Measurements from ENCODE around the gene MIOS. TPM values are rescaled to one million over a fixed set of nuclear protein-coding genes. Genes with fewer than 3 reads are reported as not detected.

Gene MIOS
- total and polyA plus RNA-seq, 2 experiments from 2014 or later: 24.0 to 50.8 TPM

GRCh38 chr7:7647495-7648036 lies 80.9 kb downstream of the MIOS start:
- no peak overlapping the region for H2AFZ ChIP-seq
- 76% methylated on average over 6 of the region's 6 CpGs for WGBS (ENCODE audit: low lambda C conversion rate, missing lambda C conversion rate)
- DNase-seq (ENCODE audit: low spot score): no peak
- no peak overlapping the region for H3K4me3 ChIP-seq
- no peaks in the 10 kb centered on the region for H3K4me1 ChIP-seq (ENCODE audit: insufficient read depth)
- H3K4me2 ChIP-seq: no peak overlapping the region
- no peaks in the 10 kb centered on the region for H3K9me3 ChIP-seq (ENCODE audit: low read depth)
- TF ChIP-seq CTCF (IDR thresholded peaks at IDR 0.05; ENCODE audit: poor library complexity) (no peak), EZH2 (IDR thresholded peaks at IDR 0.05; ENCODE audit: borderline replicate concordance) (no peak), EZH2phosphoT487 (IDR thresholded peaks at IDR 0.05; ENCODE audit: low read depth, severe bottlenecking, unreplicated experiment) (no peak)
- no peaks in the 10 kb centered on the region for H3K36me3 ChIP-seq (replicated peaks; ENCODE audit: insufficient read depth, low read depth)
- peaks cover 80% of the 10 kb centered on the region for H3K79me2 ChIP-seq
- no peaks in the 10 kb centered on the region for H4K20me1 ChIP-seq (ENCODE audit: insufficient read depth, poor library complexity, severe bottlenecking)
- H3K27ac ChIP-seq: no peak overlapping the region
- no peaks in the 10 kb centered on the region for H3K27me3 ChIP-seq
- no peaks in the 10 kb centered on the region for H3K9me2 ChIP-seq (replicated peaks; ENCODE audit: insufficient read depth)

- no peaks in the 10 kb centered on the region for H3K36me3 ChIP-seq (replicated peaks; ENCODE audit: insufficient read depth, low read depth)
- H3K79me2 ChIP-seq: peaks cover 79% of the 10 kb centered on the region
- no peaks in the 10 kb centered on the region for H3K27me3 ChIP-seq
- no peaks in the 10 kb centered on the region for H3K9me2 ChIP-seq (replicated peaks; ENCODE audit: insufficient read depth)
- WGBS (ENCODE audit: low lambda C conversion rate, missing lambda C conversion rate): 84% methylated on average over 2 of the region's 2 CpGs
- no peaks in the 10 kb centered on the region for H3K4me1 ChIP-seq (ENCODE audit: insufficient read depth)
- H3K4me3 ChIP-seq: no peak overlapping the region
- no peaks in the 10 kb centered on the region for H3K9me3 ChIP-seq (ENCODE audit: low read depth)
- H4K20me1 ChIP-seq (ENCODE audit: insufficient read depth, poor library complexity, severe bottlenecking): no peaks in the 10 kb centered on the region
- DNase-seq (ENCODE audit: low spot score): no peak
- no peak overlapping the region for H3K27ac ChIP-seq
- TF ChIP-seq EZH2phosphoT487 (IDR thresholded peaks at IDR 0.05; ENCODE audit: low read depth, severe bottlenecking, unreplicated experiment) (no peak), CTCF (IDR thresholded peaks at IDR 0.05; ENCODE audit: poor library complexity) (no peak), EZH2 (IDR thresholded peaks at IDR 0.05; ENCODE audit: borderline replicate concordance) (no peak)
- no peak overlapping the region for H2AFZ ChIP-seq
- no peak overlapping the region for H3K4me2 ChIP-seq
Observed at GRCh38 chr7:7650682-7651206, 84.1 kb downstream of the MIOS start.

GRCh38 chr7:7651479-7651878 lies 84.8 kb downstream of the MIOS start:
- Histone ChIP-seq H3K9me2 (replicated peaks; ENCODE audit: insufficient read depth) (no peaks in the 10 kb centered on the region), H2AFZ (no peak overlapping the region), H3K9me3 (ENCODE audit: low read depth) (no peaks in the 10 kb centered on the region), H4K20me1 (ENCODE audit: insufficient read depth, poor library complexity, severe bottlenecking) (no peaks in the 10 kb centered on the region), H3K4me2 (no peak overlapping the region), H3K27ac (no peak overlapping the region), H3K4me1 (ENCODE audit: insufficient read depth) (no peaks in the 10 kb centered on the region), H3K79me2 (peaks cover 79% of the 10 kb centered on the region), H3K4me3 (no peak overlapping the region), H3K36me3 (replicated peaks; ENCODE audit: insufficient read depth, low read depth) (no peaks in the 10 kb centered on the region), H3K27me3 (no peaks in the 10 kb centered on the region)
- TF ChIP-seq EZH2 (IDR thresholded peaks at IDR 0.05; ENCODE audit: borderline replicate concordance) (no peak), EZH2phosphoT487 (IDR thresholded peaks at IDR 0.05; ENCODE audit: low read depth, severe bottlenecking, unreplicated experiment) (no peak), CTCF (IDR thresholded peaks at IDR 0.05; ENCODE audit: poor library complexity) (no peak)
- no peak for DNase-seq (ENCODE audit: low spot score)
- 59% methylated on average over 3 of the region's 3 CpGs for WGBS (ENCODE audit: low lambda C conversion rate, missing lambda C conversion rate)

All from hepatocyte (in vitro differentiated cells).